Heart right ventricle (tissue), 16 donors: ENCODE measurements around the gene VAMP2. TPM values are rescaled to one million over a fixed set of nuclear protein-coding genes. Genes with fewer than 3 reads are reported as not detected.
"Not testable (repeated sequence)": the region's sequence is repeated elsewhere in the genome, so short reads cannot be mapped to it uniquely, and the experiment has no call there.

Experiments used
- ATAC-seq, 8 donors: fragments of 200-7000 bp; cut with Tn5 transposase; one replicate each; pipeline ENCODE4 v1.9.1; 2020; ENCODE audit warnings: mild to moderate bottlenecking in 8 of 8, moderate library complexity in 8 of 8, moderate number of reproducible peaks in 1 of 8
- DNase-seq, 2 donors: peaks; one replicate each; pipeline ENCODE4 v3.0.0-alpha.2; 2020
- H3K27ac ChIP-seq, 10 donors: fragments of 200-600 bp; sonication (generic) in 2 of 10; one replicate each; pipeline versions ENCODE4 v1.5.0 to v1.8.0; 2020 to 2022; ENCODE audit warnings: mild to moderate bottlenecking in 3 of 10
- H3K27me3 ChIP-seq, 7 donors: fragments of 200-600 bp; one replicate each; pipeline ENCODE4 v1.8.0; 2021 to 2022; ENCODE audit warnings: mild to moderate bottlenecking in 2 of 7
- H3K36me3 ChIP-seq, 9 donors: fragments of 200-600 bp; sonication (generic) in 1 of 9; one replicate each; pipeline versions ENCODE4 v1.5.0 to v1.8.0; 2020 to 2022; ENCODE audit warnings: mild to moderate bottlenecking in 2 of 9
- H3K4me1 ChIP-seq, 9 donors: fragments of 200-600 bp; sonication (generic) in 1 of 9; one replicate each; pipeline versions ENCODE4 v1.5.0 to v1.8.0; 2020 to 2022; ENCODE audit warnings: mild to moderate bottlenecking in 4 of 9
- H3K4me3 ChIP-seq, 10 donors: fragments of 200-600 bp; sonication (generic) in 2 of 10; one replicate each; pipeline versions ENCODE4 v1.5.0 to v1.8.0; 2020 to 2022; ENCODE audit warnings: mild to moderate bottlenecking in 7 of 10, moderate library complexity in 2 of 10
- H3K9me3 ChIP-seq, 11 donors: fragments of 200-600 bp in 10 of 11; sonication (generic) in 2 of 11; one replicate each; pipeline versions ENCODE4 v1.5.0 to v1.8.0; 2013 to 2022; ENCODE audit warnings: mild to moderate bottlenecking in 2 of 11, control low read depth in 1 of 11, moderate library complexity in 1 of 11
- WGBS, 2 donors: extraction: QIAGEN DNeasy Blood & Tissue Kit; methylation state at CpG; one replicate each; pipeline ENCODE4 v1.1.7; 2013; ENCODE audit warnings: inconsistent platforms in 1 of 2; 5-methylcytosine and 5-hydroxymethylcytosine counted together
- intact Hi-C, 10 donors: fragments of 100-400 bp; cut with DNase I; formaldehyde crosslinking; loops; one replicate each; pipeline versions ENCODE4 v1.11.1 to v1.14.2; 2022
- polyA plus RNA-seq, 2 donors: library from polyadenylated mRNA; stranded (reverse); fragments of 200-250 nt; gene quantifications; one replicate each; pipeline ENCODE4 v1.2.3, GENCODE V29; 2013
- total RNA-seq, 10 donors: library from RNA; stranded (reverse); fragmentation: NEBNext Ultra II Directional in 3 of 10; extraction: Animal tissue kit (Norgen Biotek cat#: 25700) in 3 of 10; gene quantifications; one replicate each; pipeline versions ENCODE4 v1.2.1 to v1.2.4, GENCODE V29; 2021 to 2023
- TF ChIP-seq, protein P1 (sequence below), 9 donors: fragments of 200-600 bp; sonication (generic) in 2 of 9; IDR thresholded peaks; one replicate each; pipeline versions ENCODE4 v1.5.0 to v1.8.0; 2021 to 2022; ENCODE audit warnings: antibody characterized with exemption in 9 of 9, mild to moderate bottlenecking in 5 of 9, moderate library complexity in 1 of 9
- donor health status: Arrhythmogenic right ventricular cardiomyopathy.
- donor health status: ischemic (EF 13 %, LVEDD 7.1; RV severe dilation, severe dysfunction).
- donor health status: healthy with polysubstance abuse.
- donor health status: DM: no; HTN: yes; CAD: no.
- donor health status: DM: no; HTN: no; CAD: no.
- donor health status: ischemic (EF 25% LVEDD 6.9; RV normal size, moderate dysfunction).
- donor health status: ischemic (EF 25% LVEDD 5.7; RV mildly dilated, moderate dysfunction).
- donor health status: healthy.
- donor health status: DM: yes; HTN: yes; CAD: no.
- donor health status: Ischemic cardiomyopathy.
- donor health status: ischemic (EF 35%, LVEDD 5.7; RV mildly dilated, moderate dysfunction).
- donor health status: nonischemic (EF 11% LVEDD 7.7; RV severe dilation, severe dysfunction).
- donor health status: DM: yes; HTN: yes; CAD: no.
- donor health status: PGD.
- donor health status: ischemic (EF 29% LVEDD 5.4; RV normal size, mild dysfunction).
- donor health status: nonischemic (EF 23%, LVEDD 6.1; RV moderate dilation, normal function).

VAMP2 gene
- total and polyA plus RNA-seq, 12 donors = 46.8 to 67.8 (median 59.9) TPM

DNA sequence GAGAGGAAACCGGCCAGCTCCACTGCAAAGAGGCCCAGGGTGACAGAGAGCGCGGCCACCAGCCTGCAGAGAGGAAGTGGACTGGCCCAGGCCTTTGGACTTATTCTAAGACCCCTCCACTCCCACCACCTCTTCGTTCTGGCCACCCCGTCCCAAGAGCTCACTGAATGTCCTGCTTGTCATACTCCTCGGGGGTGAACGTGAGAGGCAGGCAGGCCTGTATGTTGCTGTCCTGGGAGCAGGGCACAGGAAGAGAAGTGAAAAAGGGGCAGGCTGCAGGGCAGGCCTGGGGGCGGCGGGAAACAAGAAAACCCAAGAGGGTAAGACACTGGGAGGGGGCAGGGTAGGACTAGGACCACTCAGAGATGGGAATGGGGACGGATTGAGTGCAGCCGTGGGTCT, 13.0 kb upstream of the VAMP2 start:
- ATAC-seq (peak; percentile 3 to 25 (median 14)), DNase-seq (no peak)
- Histone ChIP-seq H3K27ac (peak overlapping the region; percentile 62 to 93 (median 82)), H3K9me3 (no peaks in the 10 kb centered on the region), H3K36me3 (no peaks in the 10 kb centered on the region), H3K4me1 (peaks cover 11 to 43% (median 27%) of the 10 kb centered on the region in 9 donors), H3K4me3 (peak overlapping the region; percentile 29 to 87 (median 71)), H3K27me3 (no peaks in the 10 kb centered on the region)
- intact Hi-C loops = no loop called here
- WGBS, 2 donors = 16 to 18% methylated on average over 11 of the region's 11 CpGs
- TF ChIP-seq, protein P1, sequence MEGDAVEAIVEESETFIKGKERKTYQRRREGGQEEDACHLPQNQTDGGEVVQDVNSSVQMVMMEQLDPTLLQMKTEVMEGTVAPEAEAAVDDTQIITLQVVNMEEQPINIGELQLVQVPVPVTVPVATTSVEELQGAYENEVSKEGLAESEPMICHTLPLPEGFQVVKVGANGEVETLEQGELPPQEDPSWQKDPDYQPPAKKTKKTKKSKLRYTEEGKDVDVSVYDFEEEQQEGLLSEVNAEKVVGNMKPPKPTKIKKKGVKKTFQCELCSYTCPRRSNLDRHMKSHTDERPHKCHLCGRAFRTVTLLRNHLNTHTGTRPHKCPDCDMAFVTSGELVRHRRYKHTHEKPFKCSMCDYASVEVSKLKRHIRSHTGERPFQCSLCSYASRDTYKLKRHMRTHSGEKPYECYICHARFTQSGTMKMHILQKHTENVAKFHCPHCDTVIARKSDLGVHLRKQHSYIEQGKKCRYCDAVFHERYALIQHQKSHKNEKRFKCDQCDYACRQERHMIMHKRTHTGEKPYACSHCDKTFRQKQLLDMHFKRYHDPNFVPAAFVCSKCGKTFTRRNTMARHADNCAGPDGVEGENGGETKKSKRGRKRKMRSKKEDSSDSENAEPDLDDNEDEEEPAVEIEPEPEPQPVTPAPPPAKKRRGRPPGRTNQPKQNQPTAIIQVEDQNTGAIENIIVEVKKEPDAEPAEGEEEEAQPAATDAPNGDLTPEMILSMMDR (IDR thresholded peaks at IDR 0.05) = no peak

DNA sequence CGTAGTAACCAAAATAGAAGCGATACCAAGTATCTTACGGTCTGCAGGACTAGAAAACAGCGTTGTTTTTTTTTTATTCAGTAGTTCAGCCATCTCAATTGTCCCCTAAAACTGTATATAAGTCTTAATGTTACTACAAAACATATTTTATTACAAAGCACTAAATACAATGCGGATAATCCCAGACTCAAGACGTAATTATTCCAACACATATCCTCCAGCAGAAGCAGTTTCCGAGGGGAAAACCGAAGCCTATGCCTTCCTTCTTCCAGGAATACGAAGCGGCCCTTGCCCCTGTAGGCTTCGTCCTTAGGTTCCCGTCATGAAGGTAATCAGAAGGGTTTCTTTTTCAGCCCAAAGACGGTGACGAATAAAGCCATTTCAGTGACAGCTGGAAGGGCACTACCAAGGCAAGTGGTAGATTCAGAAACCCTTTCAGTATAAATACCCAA, 11.1 kb upstream of the VAMP2 start:
- ATAC-seq (no peak), DNase-seq (no peak)
- Histone ChIP-seq H3K9me3 (no peaks in the 10 kb centered on the region), H3K27ac (peak overlapping the region; percentile 83 to 98 (median 94)), H3K36me3 (no peaks in the 10 kb centered on the region), H3K27me3 (no peaks in the 10 kb centered on the region), H3K4me1 (peaks cover 11 to 43% (median 27%) of the 10 kb centered on the region in 9 donors), H3K4me3 (peak overlapping the region in 9 of 10 donors; percentile 14 to 55 (median 44))
- TF ChIP-seq, protein P1 (IDR thresholded peaks at IDR 0.05) = no peak
- intact Hi-C loops = loop anchor here in 1 of 10 donors (1.0 kb wide), 1 partner anchor 10 kb away; no protein-coding TSS in a partner anchor
- 2% methylated on average over 14 of the region's 14 CpGs for WGBS, 2 donors

GRCh38 chr17:8173056-8173870, 10.5 kb upstream of the VAMP2 start:
- DNase-seq (peak in 1 of 2 donors; percentile 88), ATAC-seq (peak; percentile 84 to 92 (median 88))
- Histone ChIP-seq H3K36me3 (no peaks in the 10 kb centered on the region), H3K27me3 (no peaks in the 10 kb centered on the region), H3K4me3 (peak overlapping the region in 9 of 10 donors; percentile 14 to 55 (median 44)), H3K9me3 (no peaks in the 10 kb centered on the region), H3K4me1 (peaks cover 11 to 43% (median 27%) of the 10 kb centered on the region in 9 donors), H3K27ac (peak overlapping the region; percentile 83 to 98 (median 94))
- WGBS, 2 donors = 1% methylated on average over 23 of the region's 23 CpGs
- TF ChIP-seq, protein P1 (IDR thresholded peaks at IDR 0.05) = no peak
- intact Hi-C loops = loop anchor here in 1 of 10 donors (1.0 kb wide), 1 partner anchor 9 kb away; no protein-coding TSS in a partner anchor

DNA sequence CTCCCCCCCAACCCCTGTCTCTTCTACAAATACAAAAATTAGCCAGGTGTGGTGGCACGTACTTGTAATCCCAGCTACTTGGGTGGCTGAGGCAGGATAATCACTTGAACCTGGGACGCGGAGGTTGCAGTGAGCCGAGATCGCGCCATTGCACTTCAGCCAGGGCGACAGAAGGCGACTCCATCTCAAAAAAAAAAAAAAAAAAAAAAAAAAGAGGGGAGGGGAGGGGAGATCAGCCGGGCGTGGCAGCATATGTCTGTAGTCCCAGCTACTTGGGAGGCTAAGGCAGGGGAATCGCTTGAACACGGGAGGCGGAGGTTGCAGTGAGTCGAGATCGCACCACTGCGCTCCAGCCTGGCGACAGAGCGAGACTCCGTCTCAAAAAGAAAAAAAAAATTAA, 7.4 kb upstream of the VAMP2 start:
- H3K4me3 ChIP-seq, H3K36me3 ChIP-seq, H3K27ac ChIP-seq, intact Hi-C loops, ATAC-seq, DNase-seq, H3K9me3 ChIP-seq, H3K27me3 ChIP-seq: not testable (repeated sequence)
- H3K4me1 ChIP-seq = peaks cover 0 to 25% (median 14%) of the 10 kb centered on the region in 9 donors
- 89 to 93% methylated on average over 19 of the region's 19 CpGs for WGBS, 2 donors
